DMS79 treated with DMSO at 0.1 percent for 48 hours (cell line): ENCODE data around the gene CDC42.

Source experiments
- DNase-seq: peaks from one replicate; lab custom pipeline; 2025; lab: John Stamatoyannopoulos, UW

Gene CDC42

GRCh38 chr1:22038036-22038435 lies 14.5 kb upstream of the CDC42 start:
- DNase-seq, result no peak

DNA sequence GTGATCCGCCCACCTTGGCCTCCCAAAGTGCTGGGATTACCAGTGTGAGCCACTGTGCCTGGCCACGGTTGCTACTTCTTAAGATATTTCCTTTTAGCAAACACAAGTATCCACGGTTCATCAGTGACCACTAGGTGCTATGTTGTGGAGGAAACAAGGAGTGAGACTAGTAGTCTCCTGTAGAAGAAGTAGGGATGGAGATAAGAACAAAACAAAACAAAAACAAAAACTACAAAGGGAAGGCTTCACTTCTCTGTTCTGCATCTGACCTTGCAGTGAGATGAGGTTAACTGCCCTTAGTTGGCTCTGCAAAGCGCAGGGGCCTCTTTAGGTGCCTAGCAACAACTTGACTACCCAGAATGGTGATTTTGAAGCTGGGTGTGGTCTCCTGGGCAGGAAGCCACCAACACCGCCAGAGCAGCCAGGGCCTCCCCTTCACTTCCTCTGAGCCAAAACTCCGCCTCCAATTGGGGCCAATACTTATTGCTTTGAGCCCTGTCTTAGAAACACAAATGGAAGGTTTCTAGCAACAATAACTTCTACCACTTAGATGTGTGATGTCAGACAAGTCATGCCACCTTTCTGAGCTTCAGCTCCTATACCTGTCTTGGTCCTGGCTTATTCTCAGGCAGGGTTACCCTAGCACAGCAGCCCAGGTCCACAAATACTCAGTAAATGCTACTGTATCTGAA lies 12.8 kb upstream of the CDC42 start:
- peak; percentile 99 for DNase-seq

DNA sequence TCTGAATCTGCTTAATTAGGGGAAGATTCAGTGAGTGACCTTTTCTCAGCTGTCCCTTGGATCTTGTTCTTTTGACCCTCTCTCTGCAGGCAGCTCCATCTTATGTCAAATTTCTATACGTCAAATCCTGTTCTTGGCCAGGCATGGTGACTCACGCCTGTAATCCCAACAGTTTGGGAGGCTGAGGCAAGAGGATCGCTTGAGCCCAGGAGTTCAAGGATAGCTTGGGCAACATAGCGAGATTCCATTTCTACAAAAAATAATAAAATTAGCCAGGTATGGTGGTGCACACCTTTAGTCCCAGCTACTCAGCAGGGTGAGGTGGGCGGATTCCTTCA lies 12.3 kb upstream of the CDC42 start:
- no peak for DNase-seq

DNA sequence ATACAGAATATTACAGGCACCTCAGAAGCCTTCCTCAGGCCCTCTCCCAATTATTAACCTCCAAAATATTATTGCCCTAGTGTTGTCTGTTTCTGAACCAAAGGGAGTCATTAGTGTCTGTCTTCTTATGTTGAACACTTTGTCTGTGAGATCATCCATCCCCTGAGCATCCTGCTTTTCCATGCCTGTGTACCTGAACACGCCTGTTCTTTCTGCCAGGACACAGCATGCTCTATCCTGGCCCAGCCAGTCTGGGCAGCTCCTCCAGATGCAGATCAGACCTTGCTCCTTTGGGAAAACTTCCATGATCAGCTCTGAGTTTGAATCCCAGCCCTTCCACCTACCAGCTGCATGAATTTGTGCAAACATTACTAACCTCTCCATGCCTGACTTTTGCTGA lies 11.0 kb upstream of the CDC42 start:
- no peak for DNase-seq

DNA sequence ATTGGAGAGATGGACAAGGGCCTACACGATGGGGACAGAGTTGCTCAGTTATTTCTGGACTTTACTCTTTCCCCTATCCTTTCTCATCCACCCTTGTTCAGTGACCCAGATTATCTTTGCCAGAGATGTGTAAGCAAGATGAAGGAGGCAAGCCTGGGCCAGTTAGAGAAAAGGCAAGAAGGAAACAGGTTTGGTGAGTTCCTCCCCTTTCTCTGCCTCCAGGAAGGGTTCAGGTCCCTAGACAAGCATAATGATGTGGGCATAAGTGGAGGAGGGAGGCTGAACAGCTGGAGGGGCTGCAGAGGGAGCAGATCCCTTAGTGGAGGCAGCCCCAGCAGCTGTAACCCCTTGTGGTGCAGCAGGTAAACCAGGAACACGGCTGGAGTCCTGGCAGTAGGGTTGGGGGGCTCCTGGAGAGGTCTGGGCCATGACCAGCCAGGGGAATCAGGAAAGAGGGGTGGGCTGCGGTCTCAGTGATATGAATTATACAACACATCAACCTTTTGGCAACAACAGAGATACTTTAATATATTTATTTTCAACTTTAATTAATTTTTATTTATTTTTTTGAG lies 9.2 kb upstream of the CDC42 start:
- DNase-seq, result peak; percentile 99

GRCh38 chr1:22044690-22045420 lies 7.7 kb upstream of the CDC42 start:
- DNase-seq, result peak; percentile 99

- DNase-seq, result no peak
Observed at GRCh38 chr1:22045604-22046228, 6.8 kb upstream of the CDC42 start.

- peak; percentile 16 for DNase-seq
Observed at GRCh38 chr1:22048351-22049192, 3.9 kb upstream of the CDC42 start.

- no peak for DNase-seq
Observed at GRCh38 chr1:22050330-22050729, 2.2 kb upstream of the CDC42 start.

DNA sequence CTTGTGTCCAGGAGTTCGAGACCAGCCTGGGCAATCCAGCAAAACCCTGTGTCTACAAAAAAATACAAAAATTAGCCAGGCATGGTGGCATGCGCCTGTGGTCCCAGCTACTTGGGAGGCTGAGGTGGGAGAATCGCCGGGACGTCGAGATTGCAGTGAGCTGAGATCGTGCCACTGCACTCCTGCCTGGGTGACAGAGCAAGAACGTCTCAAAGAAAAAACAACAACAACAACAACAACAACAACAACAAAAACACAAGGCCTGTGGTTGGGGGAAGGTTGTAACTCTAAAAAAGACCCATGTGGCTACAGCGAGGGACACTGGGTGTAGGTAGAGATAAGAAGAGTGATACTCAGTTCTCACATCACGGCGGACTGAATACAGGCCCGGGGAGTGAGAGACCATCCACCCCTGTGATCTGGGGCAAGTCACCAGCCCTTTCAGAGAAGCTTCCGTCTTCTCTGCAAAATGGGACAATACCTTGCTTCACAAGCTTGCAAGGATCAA lies 848 bp upstream of the CDC42 start:
- DNase-seq, result no peak

DNA sequence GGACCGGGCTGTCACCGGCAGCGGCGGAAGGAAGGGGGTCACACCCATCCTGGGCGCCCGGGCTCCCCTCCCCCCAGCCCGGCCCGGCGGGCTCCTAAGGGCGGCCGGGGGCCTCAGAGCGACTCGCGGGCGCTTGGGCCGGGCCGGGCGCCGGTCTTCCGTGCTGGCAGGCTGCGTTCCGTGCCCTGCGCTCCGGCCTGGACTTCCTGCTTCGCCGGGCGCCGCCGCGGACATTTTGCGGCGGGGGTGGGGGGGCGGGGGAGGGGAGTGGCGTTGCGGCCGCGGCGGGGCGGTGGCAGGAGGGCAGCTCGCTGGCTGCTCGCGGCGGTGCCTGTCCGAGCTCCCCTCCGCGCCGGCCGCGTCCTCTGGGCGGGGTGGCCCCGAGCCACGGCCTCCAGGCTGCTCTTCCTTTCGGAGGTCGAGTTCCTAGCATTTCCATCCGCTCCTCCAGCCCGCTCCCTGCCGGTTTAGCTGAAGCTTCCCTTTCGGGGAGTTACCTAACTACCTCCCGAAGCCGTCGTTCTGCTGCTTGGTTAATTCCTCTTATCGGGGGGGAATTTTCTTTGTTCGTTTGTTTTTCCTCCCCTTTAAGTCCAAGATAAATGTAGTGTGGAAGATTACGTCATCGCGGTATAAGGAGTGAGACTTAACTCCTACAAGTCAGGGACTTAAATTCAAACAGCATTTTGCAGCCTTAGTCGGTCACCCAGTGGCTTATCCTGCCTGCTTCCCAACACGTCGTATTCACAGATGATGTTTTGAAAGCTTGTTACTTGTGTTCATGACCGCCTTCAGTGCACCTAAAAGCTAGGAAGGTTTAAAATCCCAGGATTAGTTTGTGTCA lies 730 bp downstream of the CDC42 start:
- peak; percentile 72 for DNase-seq

DNA sequence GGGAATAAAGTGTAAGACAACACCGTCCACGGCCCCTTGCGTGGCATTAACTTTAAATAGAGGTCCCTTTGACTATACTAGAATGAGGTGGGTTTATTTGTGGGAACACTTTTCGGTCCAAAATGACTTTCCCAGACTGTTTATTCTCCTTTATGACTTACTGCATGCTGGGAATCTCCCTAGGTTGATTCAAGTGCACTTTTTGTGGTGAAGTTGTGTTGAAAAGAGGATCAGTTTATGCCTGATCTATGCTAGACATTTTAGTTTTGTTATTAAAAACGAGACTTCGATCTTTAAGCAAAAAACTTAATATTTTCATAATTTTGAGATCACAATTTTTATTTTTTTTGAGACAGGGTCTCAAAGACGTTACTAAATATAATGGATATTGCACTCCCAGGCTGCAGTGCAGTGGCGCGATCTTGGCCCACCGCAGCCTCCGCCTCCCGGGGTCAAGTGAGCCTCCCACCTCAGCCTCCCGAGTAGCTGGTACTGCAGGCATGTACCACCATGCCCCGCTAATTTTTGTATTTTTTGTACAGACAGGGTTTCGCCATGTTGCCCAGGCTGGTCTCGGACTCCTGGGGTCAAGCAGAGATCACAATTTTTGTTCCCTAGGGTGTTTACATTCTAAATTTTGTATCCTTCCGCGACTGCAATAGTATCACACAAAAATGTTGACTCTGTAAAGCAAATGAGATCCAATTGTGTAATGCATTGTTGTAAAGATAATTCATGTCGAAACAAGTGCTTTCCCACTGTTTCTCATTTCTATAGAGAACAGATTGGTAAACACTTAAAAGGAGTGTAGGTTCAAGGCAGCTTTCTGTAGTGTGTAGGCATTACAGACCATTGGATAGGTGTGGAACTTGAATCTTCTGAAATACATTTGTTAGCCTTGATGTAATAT lies 1.6 kb downstream of the CDC42 start:
- DNase-seq, result no peak

DNA sequence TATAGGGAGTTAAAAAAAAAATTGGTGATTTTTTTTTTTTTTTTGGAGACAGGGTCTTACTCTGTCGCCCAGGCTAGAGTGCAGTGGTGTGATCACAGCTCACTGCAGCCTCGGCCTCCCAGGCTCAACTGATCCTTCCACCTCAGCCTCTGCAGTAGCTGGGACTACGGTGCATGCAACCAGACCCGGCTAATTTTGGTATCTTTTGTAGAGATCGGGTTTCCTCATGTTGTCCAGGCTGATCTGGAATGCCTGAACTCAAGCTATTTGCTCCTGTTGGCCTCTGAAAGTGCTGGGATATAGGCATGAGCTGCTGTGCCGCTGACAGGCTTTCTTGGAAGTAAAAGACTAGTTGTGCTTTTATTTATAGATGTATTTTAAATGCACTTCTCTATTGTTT lies 3.0 kb downstream of the CDC42 start:
- DNase-seq, result no peak

GRCh38 chr1:22056043-22056442 lies 3.5 kb downstream of the CDC42 start:
- DNase-seq, result no peak

GRCh38 chr1:22056936-22057335 lies 4.4 kb downstream of the CDC42 start:
- no peak for DNase-seq

- peak; percentile 57 for DNase-seq
Observed at GRCh38 chr1:22057861-22058260, 5.4 kb downstream of the CDC42 start.

DNA sequence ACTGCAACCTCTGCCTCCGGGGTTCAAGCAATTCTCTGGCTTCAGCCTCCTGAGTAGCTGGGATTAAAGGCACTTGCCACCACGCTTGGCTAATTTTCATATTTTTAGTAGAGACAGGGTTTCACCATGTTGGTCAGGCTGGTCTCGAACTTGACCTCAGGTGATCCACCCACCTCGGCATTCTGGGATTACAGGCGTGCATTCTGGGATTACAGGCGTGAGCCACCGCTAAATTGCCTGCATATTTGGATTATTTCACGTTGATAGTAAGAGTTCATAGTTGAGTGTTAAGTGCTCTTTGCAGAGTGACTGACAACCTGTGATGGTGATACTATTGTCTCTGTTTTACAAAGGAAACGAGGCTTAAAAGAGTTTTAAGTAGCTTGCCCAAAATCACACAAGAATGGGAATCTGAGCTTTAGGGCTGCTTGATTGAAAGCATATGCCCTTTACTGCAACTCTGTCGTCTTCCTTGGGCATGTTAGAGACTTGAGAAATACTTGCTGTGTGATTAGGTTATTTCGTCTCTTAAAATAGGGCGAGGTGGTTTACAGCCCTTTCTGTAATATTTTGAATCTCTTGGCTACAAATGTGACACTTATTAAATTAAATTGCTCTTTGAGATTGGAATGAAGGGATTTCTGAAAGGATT lies 12.4 kb downstream of the CDC42 start:
- no peak for DNase-seq

- no peak for DNase-seq
Observed at GRCh38 chr1:22071511-22071910, 19.0 kb downstream of the CDC42 start.

DNA sequence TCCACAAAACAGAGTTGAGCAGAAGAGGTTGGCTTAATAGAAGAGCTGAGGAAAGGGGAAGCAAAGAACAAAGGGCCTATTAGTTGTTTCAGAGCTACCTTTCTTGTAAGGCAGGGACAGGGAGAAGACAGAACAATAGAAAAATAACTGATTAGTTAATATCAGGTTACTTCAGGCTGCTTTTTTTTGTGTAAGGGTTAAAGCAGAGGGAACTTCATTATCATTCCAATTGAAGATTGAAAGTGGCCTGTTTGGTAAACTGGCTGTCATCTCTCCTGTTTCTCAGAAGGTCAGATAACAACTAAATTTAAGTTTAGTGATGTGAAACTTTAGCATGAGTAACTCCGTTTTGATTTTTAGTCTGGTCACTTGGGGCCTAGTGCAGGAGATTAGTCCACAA lies 22.3 kb downstream of the CDC42 start:
- no peak for DNase-seq
